22Rv1 (cell line): ENCODE data around the gene FMN1.

ENCODE experiments used
- ZFX ChIP-seq: fragments of 450-650 bp; IDR thresholded peaks from 2 replicates; pipeline ENCODE4 v1.6.1; 2017; ENCODE audit warnings: antibody characterized with exemption, borderline replicate concordance
- TF ChIP-seq, protein P1 (sequence below): fragments of 450-650 bp; IDR thresholded peaks from 2 replicates; pipeline ENCODE4 v1.5.1; 2017; ENCODE audit warnings: mild to moderate bottlenecking

DNA sequence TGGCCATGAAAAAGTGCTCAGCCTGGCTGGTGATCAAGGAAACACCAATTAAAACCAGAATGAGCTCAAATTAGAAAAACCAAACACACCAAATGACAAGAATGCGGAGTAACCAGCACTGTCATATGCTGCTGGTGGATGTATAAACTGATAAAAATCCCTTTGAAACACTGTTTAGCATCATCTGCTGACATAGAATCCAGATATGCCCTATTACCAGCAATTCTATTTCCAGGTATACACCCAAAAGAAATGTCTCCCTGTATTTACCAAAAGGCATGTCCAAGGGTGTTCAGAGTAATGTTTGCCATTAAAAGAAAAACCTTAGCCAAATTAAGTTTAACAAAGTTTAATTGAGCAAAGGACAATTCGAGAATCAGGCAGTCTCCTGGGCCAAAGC, 138.6 kb downstream of the FMN1 start:
- TF ChIP-seq, protein P1, sequence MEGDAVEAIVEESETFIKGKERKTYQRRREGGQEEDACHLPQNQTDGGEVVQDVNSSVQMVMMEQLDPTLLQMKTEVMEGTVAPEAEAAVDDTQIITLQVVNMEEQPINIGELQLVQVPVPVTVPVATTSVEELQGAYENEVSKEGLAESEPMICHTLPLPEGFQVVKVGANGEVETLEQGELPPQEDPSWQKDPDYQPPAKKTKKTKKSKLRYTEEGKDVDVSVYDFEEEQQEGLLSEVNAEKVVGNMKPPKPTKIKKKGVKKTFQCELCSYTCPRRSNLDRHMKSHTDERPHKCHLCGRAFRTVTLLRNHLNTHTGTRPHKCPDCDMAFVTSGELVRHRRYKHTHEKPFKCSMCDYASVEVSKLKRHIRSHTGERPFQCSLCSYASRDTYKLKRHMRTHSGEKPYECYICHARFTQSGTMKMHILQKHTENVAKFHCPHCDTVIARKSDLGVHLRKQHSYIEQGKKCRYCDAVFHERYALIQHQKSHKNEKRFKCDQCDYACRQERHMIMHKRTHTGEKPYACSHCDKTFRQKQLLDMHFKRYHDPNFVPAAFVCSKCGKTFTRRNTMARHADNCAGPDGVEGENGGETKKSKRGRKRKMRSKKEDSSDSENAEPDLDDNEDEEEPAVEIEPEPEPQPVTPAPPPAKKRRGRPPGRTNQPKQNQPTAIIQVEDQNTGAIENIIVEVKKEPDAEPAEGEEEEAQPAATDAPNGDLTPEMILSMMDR = no peak
- TF ChIP-seq ZFX = no peak
